Measurements from ENCODE around the gene OPALIN.

The OPALIN gene

DNA sequence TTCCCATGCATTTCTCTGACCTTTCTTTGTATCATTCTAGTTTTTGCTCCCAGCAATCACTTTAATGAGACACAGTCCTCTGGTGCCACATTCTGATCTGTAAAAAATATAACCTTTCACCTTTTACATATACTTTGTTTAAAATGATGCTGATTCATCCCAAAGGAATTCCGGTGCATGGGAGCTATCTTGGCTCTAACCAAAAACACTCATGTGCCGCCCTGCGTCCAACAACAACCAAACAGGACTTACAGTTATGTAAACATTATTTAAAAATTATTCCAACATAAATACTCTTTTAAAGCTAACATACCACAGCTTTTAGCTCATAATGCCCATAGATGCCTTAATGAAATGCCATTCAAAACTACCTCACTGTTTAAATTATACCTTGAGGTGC is 7.7 kb upstream of the OPALIN start:
- TF ChIP-seq, protein P1, sequence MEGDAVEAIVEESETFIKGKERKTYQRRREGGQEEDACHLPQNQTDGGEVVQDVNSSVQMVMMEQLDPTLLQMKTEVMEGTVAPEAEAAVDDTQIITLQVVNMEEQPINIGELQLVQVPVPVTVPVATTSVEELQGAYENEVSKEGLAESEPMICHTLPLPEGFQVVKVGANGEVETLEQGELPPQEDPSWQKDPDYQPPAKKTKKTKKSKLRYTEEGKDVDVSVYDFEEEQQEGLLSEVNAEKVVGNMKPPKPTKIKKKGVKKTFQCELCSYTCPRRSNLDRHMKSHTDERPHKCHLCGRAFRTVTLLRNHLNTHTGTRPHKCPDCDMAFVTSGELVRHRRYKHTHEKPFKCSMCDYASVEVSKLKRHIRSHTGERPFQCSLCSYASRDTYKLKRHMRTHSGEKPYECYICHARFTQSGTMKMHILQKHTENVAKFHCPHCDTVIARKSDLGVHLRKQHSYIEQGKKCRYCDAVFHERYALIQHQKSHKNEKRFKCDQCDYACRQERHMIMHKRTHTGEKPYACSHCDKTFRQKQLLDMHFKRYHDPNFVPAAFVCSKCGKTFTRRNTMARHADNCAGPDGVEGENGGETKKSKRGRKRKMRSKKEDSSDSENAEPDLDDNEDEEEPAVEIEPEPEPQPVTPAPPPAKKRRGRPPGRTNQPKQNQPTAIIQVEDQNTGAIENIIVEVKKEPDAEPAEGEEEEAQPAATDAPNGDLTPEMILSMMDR (IDR thresholded peaks at IDR 0.05; ENCODE audit: insufficient read depth, missing control alignments): no peak
- FAIRE-seq (no peak), DNase-seq (ENCODE audit: insufficient read length, low spot score) (no peak)

DNA sequence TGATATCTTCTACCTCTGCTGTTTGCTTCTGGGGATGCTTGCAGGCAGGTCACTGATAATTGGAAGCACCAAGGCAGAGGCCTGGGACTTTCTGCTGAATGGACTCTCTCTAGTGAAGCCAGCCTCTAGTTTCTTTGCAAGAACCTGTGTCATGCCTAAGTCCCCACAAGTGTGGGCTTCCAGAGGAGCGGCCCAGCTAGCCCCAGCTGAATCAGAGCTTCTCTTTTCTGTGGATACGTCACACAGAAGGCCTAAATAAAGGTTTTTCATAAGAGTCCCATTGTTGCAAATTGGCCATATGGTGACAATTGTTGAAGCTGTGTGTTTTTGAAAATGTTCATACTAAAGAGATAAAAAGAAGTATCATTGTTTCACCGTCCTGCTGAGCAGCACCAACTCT is 6.8 kb upstream of the OPALIN start:
- TF ChIP-seq, protein P1 (IDR thresholded peaks at IDR 0.05; ENCODE audit: insufficient read depth, missing control alignments): no peak
- FAIRE-seq (no peak), DNase-seq (ENCODE audit: insufficient read length, low spot score) (no peak)

DNA sequence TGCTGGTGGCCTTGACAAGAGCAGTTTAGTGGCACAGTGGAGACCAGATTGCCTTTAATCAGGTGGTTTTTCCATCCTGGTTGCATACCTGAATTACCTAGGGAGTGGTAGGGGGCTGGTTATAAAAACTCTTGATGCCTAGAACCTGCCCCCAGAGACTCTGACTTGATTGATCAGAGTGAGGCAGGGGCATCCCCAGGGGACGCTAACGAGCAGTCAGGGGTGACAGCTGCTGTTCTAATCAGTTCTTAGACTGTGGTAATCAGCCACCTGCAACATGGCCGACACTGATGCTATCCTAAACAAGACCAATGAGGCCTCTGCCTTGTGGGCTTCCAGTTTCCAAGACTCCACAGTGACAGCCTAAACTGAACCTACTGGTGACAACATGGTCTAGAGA is 2.0 kb upstream of the OPALIN start:
- DNase-seq (ENCODE audit: insufficient read length, low spot score) (no peak), FAIRE-seq (no peak)
- TF ChIP-seq, protein P1 (IDR thresholded peaks at IDR 0.05; ENCODE audit: insufficient read depth, missing control alignments): no peak

DNA sequence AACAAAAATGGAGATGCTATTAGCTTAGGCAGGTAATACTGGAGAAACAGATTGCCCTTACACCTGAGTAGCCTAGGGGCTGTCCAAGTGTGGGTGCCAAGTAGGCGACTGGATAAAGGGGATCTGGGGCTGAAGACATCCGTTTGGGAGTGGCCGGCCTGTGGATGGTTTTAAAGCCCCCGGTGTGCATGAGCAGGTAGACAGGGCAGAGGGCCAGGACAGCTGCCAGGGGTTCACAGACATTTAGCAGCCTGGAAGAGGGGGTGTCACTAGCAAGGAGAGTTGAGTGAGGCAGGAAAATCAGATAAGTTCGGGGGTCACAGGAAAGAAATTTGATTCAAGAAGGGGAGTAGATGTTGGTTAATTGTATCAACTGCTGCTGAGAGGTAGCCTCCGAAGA is 1.5 kb upstream of the OPALIN start:
- no peak for DNase-seq (ENCODE audit: insufficient read length, low spot score)
- TF ChIP-seq, protein P1 (IDR thresholded peaks at IDR 0.05; ENCODE audit: insufficient read depth, missing control alignments): no peak
- FAIRE-seq: no peak

DNA sequence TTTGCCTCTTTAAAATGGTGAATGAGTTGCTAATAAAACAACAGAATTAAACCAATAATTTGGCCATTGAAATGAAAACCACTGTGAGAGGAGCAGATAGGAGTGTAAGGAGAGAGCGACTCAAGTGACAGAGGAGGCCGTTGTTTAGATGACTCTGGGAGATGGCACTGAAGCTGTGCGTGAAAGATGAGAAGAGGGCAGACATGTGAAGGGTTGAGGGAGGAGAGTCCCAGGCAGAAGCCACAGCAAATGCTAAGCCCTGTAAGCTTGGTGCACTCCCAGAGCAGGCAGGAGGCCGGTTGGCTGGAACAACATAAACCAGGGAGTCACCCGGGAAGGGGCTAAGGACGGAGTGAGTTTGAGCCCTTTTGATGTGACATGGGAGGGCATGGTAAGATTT is 814 bp upstream of the OPALIN start:
- TF ChIP-seq, protein P1 (IDR thresholded peaks at IDR 0.05; ENCODE audit: insufficient read depth, missing control alignments): no peak
- no peak for DNase-seq (ENCODE audit: insufficient read length, low spot score)
- FAIRE-seq: no peak

DNA sequence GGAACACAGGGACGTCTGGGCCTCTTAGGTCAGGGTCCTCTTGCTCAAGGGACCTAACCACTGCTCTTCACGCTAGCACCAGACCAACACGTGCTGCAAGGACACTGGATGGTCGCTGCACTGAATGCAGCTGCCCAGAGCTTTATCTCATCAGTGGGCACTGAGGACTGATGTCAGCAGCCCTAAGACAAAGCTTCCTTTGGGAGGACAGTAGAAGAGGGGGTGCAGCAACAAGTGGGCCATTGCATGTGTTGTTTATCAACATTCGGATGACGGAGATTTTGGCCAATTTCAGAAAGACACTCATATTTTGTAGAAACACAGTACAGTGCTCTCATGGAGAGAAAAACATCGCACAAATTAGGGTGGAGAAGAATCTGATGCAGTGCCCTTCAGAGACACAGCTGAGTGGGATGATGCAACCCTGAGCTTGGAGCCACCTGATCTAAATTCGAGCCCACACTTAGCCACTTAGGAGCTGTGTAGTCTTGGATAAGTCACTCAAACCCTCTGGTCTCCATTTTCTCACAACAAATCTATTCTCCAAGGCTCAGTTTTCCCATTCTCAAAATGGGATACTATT is 1.7 kb downstream of the OPALIN start:
- TF ChIP-seq, protein P1 (IDR thresholded peaks at IDR 0.05; ENCODE audit: insufficient read depth, missing control alignments): no peak
- FAIRE-seq: no peak
- no peak for DNase-seq (ENCODE audit: insufficient read length, low spot score)

DNA sequence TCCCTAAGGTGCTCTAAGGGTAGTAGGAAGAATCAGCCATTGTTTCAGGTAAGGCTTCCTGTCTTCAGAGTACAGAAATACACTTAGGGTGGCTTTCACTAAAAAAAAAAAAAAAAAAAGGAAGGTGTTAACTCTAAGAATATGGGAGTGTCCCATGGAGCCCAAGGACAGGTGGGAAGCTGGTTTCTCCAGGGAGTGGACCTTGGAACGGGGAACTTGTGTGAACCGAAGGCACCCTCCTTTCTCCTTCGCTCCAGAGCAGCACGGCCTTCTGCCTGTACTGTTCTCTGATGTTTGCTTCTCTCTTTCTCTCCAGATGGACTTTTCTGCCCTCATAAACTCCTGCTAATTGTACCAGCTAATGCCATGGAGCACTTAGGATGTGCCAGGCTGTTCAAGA is 6.2 kb downstream of the OPALIN start:
- FAIRE-seq (no peak), DNase-seq (ENCODE audit: insufficient read length, low spot score) (no peak)
- TF ChIP-seq, protein P1 (IDR thresholded peaks at IDR 0.05; ENCODE audit: insufficient read depth, missing control alignments): no peak
